ENCODE measurements around the gene IFT43. TPM values are rescaled to one million over a fixed set of nuclear protein-coding genes. Genes with fewer than 3 reads are reported as not detected.

IFT43 gene
- total RNA-seq, 1 experiment from 2014 or later: 20.0 TPM

- no peak for ATAC-seq
- no peak for DNase-seq (ENCODE audit: low read depth, low spot score)
- ChIA-PET CTCF (no interaction called here), POLR2A (no interaction called here)
- no peaks in the 10 kb centered on the region for H3K9me3 ChIP-seq (ENCODE audit: control insufficient read depth, insufficient read depth, low read depth, low read length)
- TF ChIP-seq REST (IDR thresholded peaks at IDR 0.05; ENCODE audit: insufficient read depth in 1 of 2, low read depth in 2 of 2, low read length in 1 of 2) (no peak), CTCF (IDR thresholded peaks at IDR 0.05) (no peak)
- H3K27me3 ChIP-seq (ENCODE audit: control insufficient read depth, insufficient read depth, low read length): no peaks in the 10 kb centered on the region
- intact Hi-C loops (cut with micrococcal nuclease; ENCODE audit: unreplicated experiment) (no loop called here), in situ Hi-C loops (cut with HindIII; ENCODE audit: low pct_unique_long_range_greater_than_20kb, low sequenced_read_pairs) (no loop called here)
- no peak overlapping the region for H3K4me3 ChIP-seq (ENCODE audit: low read depth in 2 of 2, low read length in 2 of 2)
- BruUV-seq (replicated peaks): no TSS peak
- no peak overlapping the region for H3K27ac ChIP-seq (ENCODE audit: low read length)
- H3K4me1 ChIP-seq (ENCODE audit: control insufficient read depth, insufficient read depth, low read length): no peaks in the 10 kb centered on the region
- H3K36me3 ChIP-seq (ENCODE audit: control insufficient read depth, insufficient read depth, low read length): no peaks in the 10 kb centered on the region
Measured at GRCh38 chr14:75960231-75960630, 25.3 kb upstream of the IFT43 start.

GRCh38 chr14:75961662-75962061, 23.9 kb upstream of the IFT43 start:
- CTCF ChIA-PET: no interaction called here
- no peak for ATAC-seq
- no peak for DNase-seq (ENCODE audit: low read depth, low spot score)
- BruUV-seq (replicated peaks): no TSS peak
- intact Hi-C loops (cut with micrococcal nuclease; ENCODE audit: unreplicated experiment): no loop called here
- H3K36me3 ChIP-seq (ENCODE audit: control insufficient read depth, insufficient read depth, low read length): no peaks in the 10 kb centered on the region
- no peaks in the 10 kb centered on the region for H3K4me1 ChIP-seq (ENCODE audit: control insufficient read depth, insufficient read depth, low read length)
- in situ Hi-C loops (cut with HindIII; ENCODE audit: low pct_unique_long_range_greater_than_20kb, low sequenced_read_pairs): no loop called here
- POLR2A ChIA-PET: no interaction called here
- H3K27ac ChIP-seq (ENCODE audit: low read length): no peak overlapping the region
- no peaks in the 10 kb centered on the region for H3K27me3 ChIP-seq (ENCODE audit: control insufficient read depth, insufficient read depth, low read length)
- TF ChIP-seq REST (IDR thresholded peaks at IDR 0.05; ENCODE audit: insufficient read depth in 1 of 2, low read depth in 2 of 2, low read length in 1 of 2): no peak
- TF ChIP-seq SIN3A (IDR thresholded peaks at IDR 0.05; ENCODE audit: borderline replicate concordance, insufficient read depth, low read depth, low read length): no peak
- TF ChIP-seq TCF7L2 (IDR thresholded peaks at IDR 0.05; ENCODE audit: low read depth, low read length): no peak
- TF ChIP-seq CTCF (IDR thresholded peaks at IDR 0.05): no peak
- TF ChIP-seq POLR2AphosphoS5 (IDR thresholded peaks at IDR 0.05; ENCODE audit: low read depth, low read length): no peak
- no peak overlapping the region for H3K4me3 ChIP-seq (ENCODE audit: low read depth in 2 of 2, low read length in 2 of 2)
- no peaks in the 10 kb centered on the region for H3K9me3 ChIP-seq (ENCODE audit: control insufficient read depth, insufficient read depth, low read depth, low read length)

Measured in Panc1 (cell line).